Measurements from ENCODE around the gene VAV1.

GRCh38 chr19:6866741-6867151 lies 94.2 kb downstream of the VAV1 start:
- TF ChIP-seq POLR2A (IDR thresholded peaks at IDR 0.05) (no peak), CTCF (IDR thresholded peaks at IDR 0.05) (no peak), POLR2AphosphoS5 (IDR thresholded peaks at IDR 0.05) (no peak)
